Skeletal muscle tissue (tissue), 4 donors: ENCODE results near the gene TSBP1. TPM values are rescaled to one million over a fixed set of nuclear protein-coding genes. Genes with fewer than 3 reads are reported as not detected.
"Not testable (repeated sequence)": the region's sequence is repeated elsewhere in the genome, so short reads cannot be mapped to it uniquely, and the experiment has no call there.

ENCODE experiments used
- H3K27ac ChIP-seq: one replicate; pipeline ENCODE4 v1.7.0; 2013; ENCODE audit warnings: mild to moderate bottlenecking, low read depth, low read length, inconsistent platforms
- H3K27me3 ChIP-seq, 3 donors: one replicate each; pipeline ENCODE4 v1.7.0; 2013; ENCODE audit warnings: low read length in 3 of 3; ENCODE audit not compliant: control insufficient read depth in 3 of 3, insufficient read depth in 3 of 3
- H3K36me3 ChIP-seq, 3 donors: one replicate each; pipeline ENCODE4 v1.7.0; 2013; ENCODE audit warnings: low read length in 3 of 3; ENCODE audit not compliant: control insufficient read depth in 3 of 3, insufficient read depth in 3 of 3
- H3K4me1 ChIP-seq, 3 donors: one replicate each; pipeline ENCODE4 v1.7.0; 2013; ENCODE audit warnings: low read length in 3 of 3, mild to moderate bottlenecking in 3 of 3; ENCODE audit not compliant: control insufficient read depth in 3 of 3, insufficient read depth in 3 of 3
- H3K4me3 ChIP-seq, 3 donors: one replicate each; pipeline ENCODE4 v1.7.0; 2013; ENCODE audit warnings: low read length in 3 of 3
- H3K9ac ChIP-seq, 3 donors: one replicate each; pipeline ENCODE4 v1.7.0; 2013; ENCODE audit warnings: low read length in 3 of 3, mild to moderate bottlenecking in 3 of 3, moderate library complexity in 2 of 3, low read depth in 1 of 3
- H3K9me3 ChIP-seq, 3 donors: one replicate each; pipeline ENCODE4 v1.7.0; 2013; ENCODE audit warnings: low read length in 3 of 3; ENCODE audit not compliant: control insufficient read depth in 3 of 3
- total RNA-seq: library from RNA; depleted of rRNA; stranded (reverse); fragments of >200 nt; gene quantifications from one replicate; pipeline ENCODE4 v1.2.3, GENCODE V29; 2014
- donor health status: Osteomylitis.

The TSBP1 gene
- total RNA-seq, 1 donor from 2014 or later = not detected

DNA sequence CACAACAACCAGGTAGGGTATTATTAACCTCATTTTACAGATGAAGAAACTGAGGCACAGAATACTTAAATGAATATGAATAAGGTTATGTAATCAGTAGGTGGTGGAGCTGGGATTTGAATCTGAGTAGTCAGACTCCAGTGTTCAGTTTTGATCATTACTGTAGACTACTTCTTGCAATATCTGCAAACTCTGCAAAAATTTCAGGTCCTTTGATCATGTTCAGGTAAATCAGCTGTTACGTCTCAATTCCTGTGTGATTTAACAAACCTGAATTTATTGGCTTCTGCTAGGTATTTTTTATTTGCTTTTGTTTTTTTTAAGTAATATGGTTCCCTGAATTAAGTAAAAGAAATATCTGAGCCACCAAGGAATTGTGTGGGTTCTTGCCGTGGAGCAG is 77.1 kb downstream of the TSBP1 start:
- H3K4me3 ChIP-seq = no peak overlapping the region
- no peaks in the 10 kb centered on the region for H3K9me3 ChIP-seq
- no peaks in the 10 kb centered on the region for H3K4me1 ChIP-seq
- peaks cover 0 to 3% (median 0%) of the 10 kb centered on the region in 3 donors for H3K27me3 ChIP-seq
- no peak overlapping the region for H3K9ac ChIP-seq
- no peak overlapping the region for H3K27ac ChIP-seq
- no peaks in the 10 kb centered on the region for H3K36me3 ChIP-seq

DNA sequence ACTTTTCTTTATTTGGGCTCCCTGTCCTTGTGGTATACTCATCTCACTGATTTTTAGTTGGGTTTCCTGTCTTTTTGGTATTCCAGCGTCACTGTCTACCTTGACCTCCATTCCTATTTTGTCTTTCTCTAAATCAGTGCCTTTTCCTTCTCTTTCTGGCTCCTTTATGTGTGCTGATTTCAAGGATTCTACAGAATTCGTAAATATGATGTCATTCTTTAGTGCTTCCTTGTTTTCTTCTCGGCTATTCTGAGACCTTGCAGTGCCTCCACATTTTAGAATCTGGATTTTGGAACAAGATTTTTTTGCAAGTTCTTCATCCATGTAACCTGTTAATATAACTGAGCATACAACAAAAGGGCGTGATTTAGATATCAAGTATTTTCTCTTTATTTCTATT is 78.0 kb downstream of the TSBP1 start:
- Histone ChIP-seq H3K36me3 (no peaks in the 10 kb centered on the region), H3K9ac (no peak overlapping the region), H3K9me3 (no peaks in the 10 kb centered on the region), H3K27me3 (peaks cover 0 to 3% (median 0%) of the 10 kb centered on the region in 3 donors), H3K4me1 (no peaks in the 10 kb centered on the region), H3K27ac (no peak overlapping the region), H3K4me3 (no peak overlapping the region)

DNA sequence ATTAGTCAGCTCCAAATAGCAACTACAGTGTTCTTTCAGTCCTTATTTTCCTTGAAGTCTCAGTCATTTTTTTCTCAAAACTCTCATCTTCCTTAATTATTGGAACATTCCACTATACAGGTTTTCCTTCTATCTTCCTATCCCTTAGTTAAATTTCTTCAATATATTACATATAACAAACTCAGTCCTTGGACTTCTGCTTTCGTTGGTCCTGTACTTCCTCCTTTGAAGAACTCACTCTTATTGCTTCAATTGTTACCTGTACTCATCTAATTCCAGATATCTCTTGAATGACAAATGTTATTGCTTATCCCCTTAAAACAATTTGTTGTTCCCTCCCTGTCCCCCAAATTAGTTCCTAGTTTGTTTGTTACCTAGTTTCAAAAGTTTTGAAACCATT is 80.2 kb downstream of the TSBP1 start:
- Histone ChIP-seq H3K27me3 (peaks cover 0 to 3% (median 0%) of the 10 kb centered on the region in 3 donors), H3K27ac (no peak overlapping the region), H3K4me1 (no peaks in the 10 kb centered on the region), H3K9ac (no peak overlapping the region), H3K9me3 (no peaks in the 10 kb centered on the region), H3K36me3 (no peaks in the 10 kb centered on the region), H3K4me3 (no peak overlapping the region)

DNA sequence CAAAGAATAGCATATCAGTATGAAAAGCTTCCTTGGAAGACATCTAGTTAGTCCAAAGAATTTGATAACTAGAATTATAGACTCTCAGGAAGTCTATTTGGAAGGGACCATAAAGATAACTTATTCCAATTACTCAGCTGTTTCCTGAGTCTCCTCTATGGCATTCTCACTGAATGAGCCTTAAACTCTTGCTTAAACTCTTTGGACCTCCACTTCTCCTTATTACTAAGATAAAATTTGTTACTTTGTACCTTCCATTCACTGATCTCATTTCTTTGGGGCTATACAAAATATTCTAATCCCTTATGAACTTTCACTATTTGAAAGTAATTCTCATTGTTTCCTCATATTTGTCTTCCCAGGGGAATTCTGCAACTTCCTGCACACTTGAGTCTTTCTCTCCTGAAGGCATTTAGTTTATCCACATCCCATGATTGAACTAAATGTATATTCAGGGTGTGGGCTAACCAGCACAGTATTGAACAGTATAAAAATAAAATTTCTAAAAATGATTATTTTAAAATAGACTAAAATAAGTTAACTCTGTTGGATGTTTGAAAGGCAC is 80.7 kb downstream of the TSBP1 start:
- no peaks in the 10 kb centered on the region for H3K9me3 ChIP-seq
- H3K27ac ChIP-seq = no peak overlapping the region
- H3K4me3 ChIP-seq = no peak overlapping the region
- no peaks in the 10 kb centered on the region for H3K4me1 ChIP-seq
- peaks cover 0 to 3% (median 0%) of the 10 kb centered on the region in 3 donors for H3K27me3 ChIP-seq
- no peak overlapping the region for H3K9ac ChIP-seq
- no peaks in the 10 kb centered on the region for H3K36me3 ChIP-seq

DNA sequence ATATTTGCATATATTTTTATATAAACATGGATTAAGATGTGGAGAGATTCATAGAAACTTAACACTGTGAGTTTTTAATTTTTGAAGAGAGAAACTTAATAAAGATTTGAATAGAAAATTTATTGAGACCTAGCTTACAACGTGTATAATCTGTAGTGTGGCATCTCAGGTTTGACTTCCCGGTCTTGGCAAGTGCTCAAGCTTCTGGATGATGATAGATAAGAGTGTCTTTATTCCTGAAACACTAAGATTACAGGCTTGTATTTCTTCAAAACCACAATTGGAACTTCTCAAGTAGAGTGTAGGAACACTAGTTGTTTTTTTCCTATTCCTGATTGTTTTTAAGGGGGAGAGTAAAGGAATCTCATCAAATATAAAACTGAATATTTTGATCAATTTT is 83.3 kb downstream of the TSBP1 start:
- Histone ChIP-seq H3K4me1 (no peaks in the 10 kb centered on the region), H3K36me3 (no peaks in the 10 kb centered on the region), H3K27me3 (peaks cover 0 to 3% (median 0%) of the 10 kb centered on the region in 3 donors), H3K27ac (no peak overlapping the region), H3K9ac (no peak overlapping the region), H3K9me3 (no peaks in the 10 kb centered on the region), H3K4me3 (no peak overlapping the region)

DNA sequence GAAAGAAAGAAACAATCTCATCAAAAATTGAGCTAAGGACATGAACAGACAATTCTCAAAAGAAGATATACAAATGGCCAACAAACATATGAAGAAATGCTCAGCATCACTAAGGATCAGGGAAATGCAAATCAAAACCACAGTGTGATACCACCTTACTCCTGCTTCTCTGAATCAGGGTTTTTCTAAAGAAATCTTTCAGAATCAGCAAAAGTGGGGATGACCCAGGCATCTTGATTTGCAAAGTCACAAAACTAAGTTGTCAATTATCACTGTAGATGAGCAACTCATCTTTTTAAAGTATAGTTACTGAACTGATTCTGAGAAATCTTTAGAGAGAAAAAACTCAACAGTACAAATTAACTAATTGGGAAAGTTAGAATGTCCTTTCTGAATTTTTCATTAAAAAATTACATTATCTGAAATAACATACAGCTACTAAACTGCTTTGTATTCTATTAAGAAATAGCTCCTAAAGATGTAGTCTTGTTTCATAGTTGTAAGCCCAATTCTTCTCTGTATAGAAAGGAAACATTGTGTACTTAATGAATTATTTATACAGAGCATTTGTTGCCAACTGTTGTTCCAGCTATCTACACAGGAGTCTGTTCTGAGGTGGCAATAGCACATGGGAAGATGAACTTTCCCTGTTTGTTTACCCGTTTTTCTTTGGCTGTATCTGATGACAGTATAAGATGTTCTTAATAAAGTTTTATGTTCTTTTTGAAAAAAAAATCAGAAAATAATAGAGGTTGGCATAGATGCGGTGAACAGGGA is 97.7 kb downstream of the TSBP1 start:
- H3K27ac ChIP-seq, H3K4me3 ChIP-seq, H3K9ac ChIP-seq, H3K36me3 ChIP-seq, H3K4me1 ChIP-seq, H3K9me3 ChIP-seq, H3K27me3 ChIP-seq: not testable (repeated sequence)

DNA sequence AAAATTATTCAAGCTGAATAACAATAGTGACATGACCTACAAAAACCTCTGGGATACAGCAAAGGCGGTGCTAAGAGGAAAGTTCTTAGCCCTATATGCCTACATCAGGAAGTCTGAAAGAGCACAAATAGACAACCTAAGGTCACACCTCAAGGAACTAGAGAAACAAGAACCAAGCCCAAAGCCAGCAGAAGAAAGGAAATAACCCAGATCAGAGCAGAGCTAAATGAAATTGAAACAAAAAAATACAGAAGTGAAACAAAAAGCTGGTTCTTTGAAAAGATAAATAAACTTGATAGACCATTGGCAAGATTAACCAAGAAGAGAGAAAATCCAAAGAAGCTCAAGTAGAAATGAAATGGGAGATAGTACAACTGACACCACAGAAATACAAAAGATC is 100.3 kb downstream of the TSBP1 start:
- no peak overlapping the region for H3K9ac ChIP-seq
- H3K4me3 ChIP-seq = no peak overlapping the region
- no peaks in the 10 kb centered on the region for H3K4me1 ChIP-seq
- no peak overlapping the region for H3K27ac ChIP-seq
- H3K36me3 ChIP-seq = no peaks in the 10 kb centered on the region
- H3K27me3 ChIP-seq = no peaks in the 10 kb centered on the region
- H3K9me3 ChIP-seq = no peaks in the 10 kb centered on the region

DNA sequence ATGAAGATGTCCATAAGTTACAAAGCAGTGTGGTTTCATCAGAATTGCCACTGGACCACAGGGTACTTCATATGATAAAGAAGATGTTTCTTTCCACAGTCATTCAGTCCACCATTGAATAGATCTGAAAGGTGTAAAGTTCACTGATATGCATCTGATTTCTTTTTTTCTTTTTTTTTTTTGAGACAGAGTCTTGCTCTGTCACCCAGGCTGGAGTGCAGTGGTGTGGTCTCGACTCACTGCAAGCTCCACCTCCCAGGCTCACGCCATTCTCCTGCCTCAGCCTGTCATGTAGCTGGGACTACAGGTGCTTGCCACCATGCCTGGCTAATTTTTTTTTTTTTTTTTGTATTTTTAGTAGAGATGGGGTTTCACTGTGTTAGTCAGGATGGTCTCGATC is 103.2 kb downstream of the TSBP1 start:
- not testable (repeated sequence) for H3K9ac ChIP-seq, H3K36me3 ChIP-seq, H3K4me3 ChIP-seq, H3K27ac ChIP-seq, H3K9me3 ChIP-seq, H3K4me1 ChIP-seq, H3K27me3 ChIP-seq

DNA sequence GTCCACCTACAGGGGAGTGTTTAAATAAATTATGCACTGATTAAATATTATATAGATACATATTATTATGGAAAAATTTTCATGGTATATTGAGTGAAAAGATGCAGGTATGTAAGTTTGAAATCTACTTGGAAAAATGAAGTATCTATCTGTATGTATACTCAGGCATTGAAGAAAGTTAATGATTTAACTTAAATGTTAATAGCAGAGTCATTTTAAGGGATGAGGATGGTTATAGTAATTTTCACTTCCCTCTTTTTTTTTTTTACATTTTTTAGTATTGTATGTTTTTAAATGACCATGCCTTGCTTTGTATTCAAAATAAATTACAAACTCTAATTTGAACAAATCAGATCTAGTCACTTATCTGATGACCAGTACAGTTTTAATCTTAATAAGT is 104.7 kb downstream of the TSBP1 start:
- Histone ChIP-seq H3K4me1 (no peaks in the 10 kb centered on the region), H3K9me3 (no peaks in the 10 kb centered on the region), H3K27me3 (no peaks in the 10 kb centered on the region), H3K27ac (no peak overlapping the region), H3K4me3 (no peak overlapping the region), H3K9ac (no peak overlapping the region), H3K36me3 (no peaks in the 10 kb centered on the region)

DNA sequence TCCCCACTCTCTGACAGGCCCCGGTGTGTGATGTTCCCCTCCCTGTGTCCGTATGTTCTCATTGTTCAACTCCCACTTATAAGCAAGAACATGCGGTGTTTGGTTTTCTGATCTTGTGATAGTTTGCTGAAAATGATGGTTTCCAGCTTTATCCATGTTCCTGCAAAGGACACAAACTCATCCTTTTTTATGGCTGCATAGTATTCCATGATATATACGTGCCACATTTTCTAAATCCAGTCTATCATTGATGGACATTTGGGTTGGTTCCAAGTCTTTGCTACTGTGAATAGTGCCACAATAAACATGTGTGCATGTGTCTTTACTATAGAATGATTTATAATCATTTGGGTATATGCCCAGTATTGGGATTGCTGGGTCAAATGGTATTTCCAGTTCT is 114.4 kb downstream of the TSBP1 start:
- not testable (repeated sequence) for H3K4me1 ChIP-seq, H3K4me3 ChIP-seq, H3K9me3 ChIP-seq

More for the DNA sequence above, 114.4 kb downstream of the TSBP1 start:
- H3K9ac ChIP-seq, H3K27me3 ChIP-seq, H3K36me3 ChIP-seq, H3K27ac ChIP-seq: not testable (repeated sequence)
